H9 (cell line): ENCODE measurements around the gene MAP3K5. TPM values are rescaled to one million over a fixed set of nuclear protein-coding genes. Genes with fewer than 3 reads are reported as not detected.

Source experiments
- DNase-seq: peaks from one replicate; pipeline ENCODE4 v3.0.0-alpha.2; 2017
- H2AFZ ChIP-seq: one replicate; pipeline ENCODE4 v1.6.1; 2013; ENCODE audit warnings: mild to moderate bottlenecking, low read length, control low read depth, moderate library complexity
- H2AK5ac ChIP-seq: 2 replicates; pipeline ENCODE4 v1.6.1; 2013; ENCODE audit warnings: low read length, control low read depth, mixed read lengths; ENCODE audit not compliant: insufficient read length
- H2BK120ac ChIP-seq: one replicate; pipeline ENCODE4 v1.6.1; 2013; ENCODE audit warnings: low read depth, mild to moderate bottlenecking, low read length, control low read depth, inconsistent platforms; ENCODE audit not compliant: poor library complexity, severe bottlenecking
- H2BK12ac ChIP-seq: 2 replicates; pipeline ENCODE4 v1.6.1; 2013; ENCODE audit warnings: low read length, control low read depth, mixed read lengths, low read depth; ENCODE audit not compliant: insufficient read length
- H2BK15ac ChIP-seq: 2 replicates; pipeline ENCODE4 v1.6.1; 2013; ENCODE audit warnings: low read depth, low read length, control low read depth
- H2BK20ac ChIP-seq: one replicate; pipeline ENCODE4 v1.6.1; 2013; ENCODE audit warnings: low read depth, mild to moderate bottlenecking, low read length, control low read depth, inconsistent platforms; ENCODE audit not compliant: poor library complexity, severe bottlenecking
- H2BK5ac ChIP-seq: 2 replicates; pipeline ENCODE4 v1.6.1; 2013; ENCODE audit warnings: low read length, control low read depth, mixed read lengths; ENCODE audit not compliant: insufficient read length
- H3K14ac ChIP-seq: 2 replicates; pipeline ENCODE4 v1.6.1; 2013; ENCODE audit warnings: low read length, control low read depth; ENCODE audit not compliant: insufficient read depth
- H3K18ac ChIP-seq: 2 replicates; pipeline ENCODE4 v1.6.1; 2013; ENCODE audit warnings: low read depth, mild to moderate bottlenecking, mixed read lengths, low read length, control low read depth; ENCODE audit not compliant: insufficient read length
- H3K23ac ChIP-seq: 2 replicates; pipeline ENCODE4 v1.6.1; 2013; ENCODE audit warnings: low read length, control low read depth, mixed read lengths, low read depth; ENCODE audit not compliant: insufficient read length
- H3K23me2 ChIP-seq: 2 replicates; pipeline ENCODE4 v1.6.1; 2013; ENCODE audit warnings: low read depth, mild to moderate bottlenecking, mixed read lengths, low read length, control low read depth; ENCODE audit not compliant: insufficient read length, poor library complexity, severe bottlenecking
- H3K27ac ChIP-seq: 2 replicates; pipeline ENCODE4 v1.5.1; 2013; ENCODE audit warnings: low read length, control low read depth, mixed read lengths, low read depth; ENCODE audit not compliant: insufficient read length
- H3K27me3 ChIP-seq: 2 replicates; pipeline ENCODE4 v1.6.1; 2013; ENCODE audit warnings: low read length, control low read depth, inconsistent platforms; ENCODE audit not compliant: insufficient read depth
- H3K4ac ChIP-seq: 2 replicates; pipeline ENCODE4 v1.6.1; 2013; ENCODE audit warnings: low read depth, mild to moderate bottlenecking, control low read depth, inconsistent platforms, low read length, moderate library complexity
- H3K4me1 ChIP-seq: 2 replicates; pipeline ENCODE4 v1.6.1; 2013; ENCODE audit warnings: low read length, control low read depth, inconsistent platforms; ENCODE audit not compliant: insufficient read depth
- H3K4me2 ChIP-seq: 2 replicates; pipeline ENCODE4 v1.6.1; 2013; ENCODE audit warnings: low read length, control low read depth, mixed read lengths; ENCODE audit not compliant: insufficient read length, insufficient read depth
- H3K56ac ChIP-seq: 2 replicates; pipeline ENCODE4 v1.6.1; 2013; ENCODE audit warnings: low read depth, mild to moderate bottlenecking, mixed read lengths, low read length, control low read depth; ENCODE audit not compliant: insufficient read length
- H3K79me1 ChIP-seq: 2 replicates; pipeline ENCODE4 v1.6.1; 2013; ENCODE audit warnings: low read depth, mild to moderate bottlenecking, moderate library complexity, low read length, control low read depth, inconsistent platforms; ENCODE audit not compliant: insufficient read depth, poor library complexity, severe bottlenecking
- H3K79me2 ChIP-seq: 2 replicates; pipeline ENCODE4 v1.6.1; 2013; ENCODE audit warnings: low read length, control low read depth, inconsistent platforms; ENCODE audit not compliant: insufficient read depth
- H3K9ac ChIP-seq: 2 replicates; pipeline ENCODE4 v1.6.1; 2013; ENCODE audit warnings: low read length, control low read depth, mixed read lengths; ENCODE audit not compliant: insufficient read length; ENCODE audit errors: extremely low read depth
- H3K9me3 ChIP-seq: one replicate; pipeline ENCODE4 v1.6.1; 2013; ENCODE audit warnings: low read depth, low read length, inconsistent platforms; ENCODE audit not compliant: control insufficient read depth
- H3T11ph ChIP-seq: one replicate; pipeline ENCODE4 v1.6.1; 2013; ENCODE audit warnings: mild to moderate bottlenecking, low read length, control low read depth, inconsistent platforms
- H4K20me1 ChIP-seq: one replicate; pipeline ENCODE4 v1.6.1; 2013; ENCODE audit not compliant: control insufficient read depth, insufficient read length, insufficient read depth
- H4K5ac ChIP-seq: 2 replicates; pipeline ENCODE4 v1.6.1; 2013; ENCODE audit warnings: low read depth, mild to moderate bottlenecking, mixed read lengths, low read length, control low read depth; ENCODE audit not compliant: insufficient read length
- H4K8ac ChIP-seq: replicated peaks from 2 replicates; pipeline ENCODE4 v1.6.1; 2013; ENCODE audit warnings: low read length, control low read depth, mixed read lengths, low read depth; ENCODE audit not compliant: insufficient read length
- H4K91ac ChIP-seq: 2 replicates; pipeline ENCODE4 v1.6.1; 2013; ENCODE audit warnings: low read depth, mild to moderate bottlenecking, moderate library complexity, mixed read lengths, low read length, control low read depth; ENCODE audit not compliant: insufficient read length
- H3K27ac Mint-ChIP-seq, 3 experiments: 2 replicates in 2 of 3; 3 replicates in 1 of 3; pipeline ENCODE4 v1.8.0; 2020 to 2021; ENCODE audit warnings: mixed read lengths in 3 of 3, mild to moderate bottlenecking in 1 of 3, moderate library complexity in 1 of 3
- H3K27me3 Mint-ChIP-seq: 2 replicates; pipeline ENCODE4 v1.8.0; 2021; ENCODE audit warnings: low read depth, mild to moderate bottlenecking, moderate library complexity, mixed read lengths
- H3K36me3 Mint-ChIP-seq, 3 experiments: 2 replicates in 2 of 3; 3 replicates in 1 of 3; pipeline ENCODE4 v1.8.0; 2020 to 2021; ENCODE audit warnings: low read depth in 3 of 3, mixed read lengths in 3 of 3; ENCODE audit not compliant: insufficient read depth in 1 of 3
- H3K4me1 Mint-ChIP-seq, 2 experiments: 2 replicates each; pipeline ENCODE4 v1.8.0; 2020; ENCODE audit warnings: mixed read lengths in 2 of 2
- H3K4me3 Mint-ChIP-seq, 2 experiments: 2 replicates in 1 of 2; 3 replicates in 1 of 2; pipeline ENCODE4 v1.8.0; 2020 to 2021; ENCODE audit warnings: mild to moderate bottlenecking in 2 of 2, mixed read lengths in 2 of 2, moderate library complexity in 1 of 2
- H3K9me3 Mint-ChIP-seq, 2 experiments: 2 replicates in 1 of 2; 3 replicates in 1 of 2; pipeline ENCODE4 v1.8.0; 2020; ENCODE audit warnings: mild to moderate bottlenecking in 2 of 2, mixed read lengths in 2 of 2, moderate library complexity in 1 of 2
- WGBS: extraction: QIAGEN DNeasy Blood & Tissue Kit; methylation state at CpG from one replicate; pipeline ENCODE4 v1.1.7; 2013; ENCODE audit warnings: missing lambda C conversion rate, low lambda C conversion rate, mixed read lengths; ENCODE audit not compliant: insufficient read length; ENCODE audit errors: extremely low coverage; 5-methylcytosine and 5-hydroxymethylcytosine counted together
- total RNA-seq: library from RNA; stranded (reverse); gene quantifications from 2 replicates; pipeline ENCODE4 v1.2.1, GENCODE V29; 2021
- TF ChIP-seq, protein P1 (sequence below): fragments of 200-600 bp; sonication (generic); conservative IDR thresholded peaks from 3 replicates; pipeline ENCODE4 v1.8.0; 2021; ENCODE audit warnings: antibody characterized with exemption, mild to moderate bottlenecking

MAP3K5 gene
- total RNA-seq, 1 experiment from 2014 or later = 1.6 TPM

GRCh38 chr6:136571065-136571464 is 221.2 kb downstream of the MAP3K5 start:
- Histone ChIP-seq H2BK12ac (no peak overlapping the region), H4K91ac (no peak overlapping the region), H3K79me2 (no peaks in the 10 kb centered on the region), H3K14ac (no peak overlapping the region), H3T11ph (no peak overlapping the region), H2BK15ac (no peak overlapping the region), H3K4ac (no peak overlapping the region), H4K20me1 (no peaks in the 10 kb centered on the region), H4K8ac (no peak overlapping the region), H2BK20ac (no peak overlapping the region), H3K9ac (no peak overlapping the region), H3K4me1 (no peaks in the 10 kb centered on the region), H3K56ac (no peak overlapping the region), H3K9me3 (peaks cover 11% of the 10 kb centered on the region), H2BK5ac (no peak overlapping the region), H3K79me1 (no peaks in the 10 kb centered on the region), H2AK5ac (no peak overlapping the region), H3K23ac (no peak overlapping the region), H3K4me2 (no peak overlapping the region), H3K27ac (no peak overlapping the region), H3K27me3 (no peaks in the 10 kb centered on the region), H4K5ac (no peak overlapping the region), H3K18ac (no peak overlapping the region), H3K23me2 (no peaks in the 10 kb centered on the region), H2BK120ac (no peak overlapping the region), H2AFZ (no peak overlapping the region)
- TF ChIP-seq, protein P1, sequence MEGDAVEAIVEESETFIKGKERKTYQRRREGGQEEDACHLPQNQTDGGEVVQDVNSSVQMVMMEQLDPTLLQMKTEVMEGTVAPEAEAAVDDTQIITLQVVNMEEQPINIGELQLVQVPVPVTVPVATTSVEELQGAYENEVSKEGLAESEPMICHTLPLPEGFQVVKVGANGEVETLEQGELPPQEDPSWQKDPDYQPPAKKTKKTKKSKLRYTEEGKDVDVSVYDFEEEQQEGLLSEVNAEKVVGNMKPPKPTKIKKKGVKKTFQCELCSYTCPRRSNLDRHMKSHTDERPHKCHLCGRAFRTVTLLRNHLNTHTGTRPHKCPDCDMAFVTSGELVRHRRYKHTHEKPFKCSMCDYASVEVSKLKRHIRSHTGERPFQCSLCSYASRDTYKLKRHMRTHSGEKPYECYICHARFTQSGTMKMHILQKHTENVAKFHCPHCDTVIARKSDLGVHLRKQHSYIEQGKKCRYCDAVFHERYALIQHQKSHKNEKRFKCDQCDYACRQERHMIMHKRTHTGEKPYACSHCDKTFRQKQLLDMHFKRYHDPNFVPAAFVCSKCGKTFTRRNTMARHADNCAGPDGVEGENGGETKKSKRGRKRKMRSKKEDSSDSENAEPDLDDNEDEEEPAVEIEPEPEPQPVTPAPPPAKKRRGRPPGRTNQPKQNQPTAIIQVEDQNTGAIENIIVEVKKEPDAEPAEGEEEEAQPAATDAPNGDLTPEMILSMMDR = no peak
- WGBS = no CpG with 5 or more reads among the region's 5 CpGs
- H3K27me3 Mint-ChIP-seq = no peaks in the 10 kb centered on the region
- peaks cover 7 to 8% of the 10 kb centered on the region in 2 experiments for H3K4me1 Mint-ChIP-seq
- no peak overlapping the region for H3K4me3 Mint-ChIP-seq
- H3K27ac Mint-ChIP-seq = no peak overlapping the region
- no peak for DNase-seq
- peaks cover 10 to 27% (median 26%) of the 10 kb centered on the region in 3 experiments for H3K36me3 Mint-ChIP-seq
- peaks cover 21 to 24% of the 10 kb centered on the region in 2 experiments for H3K9me3 Mint-ChIP-seq
